Panc1 (cell line): ENCODE results near the gene ZFAND6. TPM values are rescaled to one million over a fixed set of nuclear protein-coding genes. Genes with fewer than 3 reads are reported as not detected.
"Not testable (repeated sequence)": the region's sequence is repeated elsewhere in the genome, so short reads cannot be mapped to it uniquely, and the experiment has no call there.

ENCODE experiments used
- ATAC-seq: fragments of 200-7000 bp; cut with Tn5 transposase; 2 replicates; pipeline ENCODE4 v1.9.1; 2020; ENCODE audit warnings: mild to moderate bottlenecking, moderate library complexity
- BruUV-seq: library from RNA; stranded (reverse); fragments of 400-500 nt; replicated peaks from 2 replicates; lab custom pipeline; 2021; lab: Mats Ljungman, UMichigan
- CTCF ChIA-PET: fragments of 300-600 bp; sonication (Branson Sonifier 250); formaldehyde crosslinking; loops from one replicate; lab custom pipeline; 2022; ENCODE audit warnings: antibody characterized with exemption; lab: Charles Lee
- POLR2A ChIA-PET: fragments of 300-600 bp; sonication (Branson Sonifier 250); formaldehyde crosslinking; loops from one replicate; lab custom pipeline; 2022; ENCODE audit warnings: antibody characterized with exemption; lab: Charles Lee
- DNase-seq: peaks from one replicate; pipeline ENCODE4 v3.0.0-alpha.2; 2010; ENCODE audit warnings: low read depth, low spot score
- H3K27ac ChIP-seq: 2 replicates; pipeline ENCODE4 v1.5.1; 2011; ENCODE audit warnings: mild to moderate bottlenecking, low read length, inconsistent platforms
- H3K27me3 ChIP-seq: fragments of 200-500 bp; sonication (Bioruptor generic); 2 replicates; pipeline ENCODE4 v1.6.0; 2014; ENCODE audit warnings: low read length, inconsistent platforms; ENCODE audit not compliant: control insufficient read depth, insufficient read depth
- H3K36me3 ChIP-seq: fragments of 200-500 bp; sonication (Bioruptor generic); 2 replicates; pipeline ENCODE4 v1.5.1; 2014; ENCODE audit warnings: inconsistent platforms, mild to moderate bottlenecking, low read length, moderate library complexity; ENCODE audit not compliant: control insufficient read depth, insufficient read depth
- H3K4me1 ChIP-seq: 2 replicates; pipeline ENCODE4 v1.5.1; 2011; ENCODE audit warnings: inconsistent platforms, mild to moderate bottlenecking, low read length, moderate library complexity; ENCODE audit not compliant: control insufficient read depth, insufficient read depth
- H3K4me3 ChIP-seq, 2 experiments: 2 replicates each; pipeline ENCODE4 v1.5.1; 2011 to 2012; ENCODE audit warnings: low read depth in 2 of 2, low read length in 2 of 2, mild to moderate bottlenecking in 2 of 2, inconsistent platforms in 1 of 2, moderate library complexity in 1 of 2
- H3K9me3 ChIP-seq: fragments of 200-500 bp; sonication (Bioruptor generic); 2 replicates; pipeline ENCODE4 v1.5.1; 2014; ENCODE audit warnings: low read depth, mild to moderate bottlenecking, inconsistent platforms, low read length, moderate library complexity; ENCODE audit not compliant: control insufficient read depth, insufficient read depth
- CTCF ChIP-seq: fragments of 450-650 bp; IDR thresholded peaks from 2 replicates; pipeline ENCODE4 v1.5.1; 2017; ENCODE audit warnings: mild to moderate bottlenecking
- POLR2AphosphoS5 ChIP-seq: IDR thresholded peaks from 2 replicates; pipeline ENCODE4 v1.6.1; 2012; ENCODE audit warnings: mild to moderate bottlenecking, low read depth, low read length, moderate library complexity
- REST ChIP-seq, 2 experiments: IDR thresholded peaks; 2 replicates each; pipeline ENCODE4 v1.6.1; 2011 to 2012; ENCODE audit warnings: low read depth in 2 of 2, control low read depth in 1 of 2, low read length in 1 of 2, mild to moderate bottlenecking in 1 of 2, moderate library complexity in 1 of 2; ENCODE audit not compliant: insufficient read depth in 1 of 2
- SIN3A ChIP-seq: IDR thresholded peaks from 2 replicates; pipeline ENCODE4 v1.6.1; 2012; ENCODE audit warnings: low read depth, mild to moderate bottlenecking, low read length, moderate library complexity, borderline replicate concordance; ENCODE audit not compliant: insufficient read depth
- TCF7L2 ChIP-seq: IDR thresholded peaks from 2 replicates; pipeline ENCODE4 v1.6.1; 2011; ENCODE audit warnings: mild to moderate bottlenecking, low read depth, low read length, inconsistent platforms
- in situ Hi-C: cut with HindIII; loops from 2 replicates; pipeline ENCODE4 v1.10.0; 2016; ENCODE audit warnings: low sequenced_read_pairs, low pct_unique_long_range_greater_than_20kb
- intact Hi-C: fragments of 100-400 bp; cut with micrococcal nuclease; formaldehyde crosslinking; loops from one replicate; pipeline ENCODE4 v1.10.0; 2022; ENCODE audit not compliant: unreplicated experiment
- total RNA-seq: library from RNA; stranded (reverse); gene quantifications from one replicate; pipeline ENCODE4 v1.2.1, GENCODE V29; 2021; ENCODE audit not compliant: unreplicated experiment

Gene ZFAND6
- total RNA-seq, 1 experiment from 2014 or later: 73.0 TPM

- no peak for ATAC-seq
- H3K27ac ChIP-seq: no peak overlapping the region
- H3K9me3 ChIP-seq: no peaks in the 10 kb centered on the region
- intact Hi-C loops (no loop called here), in situ Hi-C loops (no loop called here)
- ChIA-PET CTCF (no interaction called here), POLR2A (interaction anchor here (0.7 kb wide), 1 partner anchor 15 kb away, joined by 5 read pairs; no protein-coding TSS in a partner anchor)
- H3K4me3 ChIP-seq: no peak overlapping the region
- H3K36me3 ChIP-seq: no peaks in the 10 kb centered on the region
- DNase-seq: no peak
- BruUV-seq: no TSS peak
- H3K27me3 ChIP-seq: no peaks in the 10 kb centered on the region
- H3K4me1 ChIP-seq: no peaks in the 10 kb centered on the region
- no peak for TF ChIP-seq REST (IDR thresholded peaks at IDR 0.05; ENCODE audit: insufficient read depth in 1 of 2, low read depth in 2 of 2, low read length in 1 of 2)
- no peak for TF ChIP-seq CTCF
- TF ChIP-seq TCF7L2: no peak
- TF ChIP-seq POLR2AphosphoS5: no peak
- no peak for TF ChIP-seq SIN3A
Measured at GRCh38 chr15:80019168-80019745, 40.2 kb upstream of the ZFAND6 start.

- not testable (repeated sequence) for H3K27me3 ChIP-seq
Measured at GRCh38 chr15:80020149-80020548, 39.3 kb upstream of the ZFAND6 start.

GRCh38 chr15:80020731-80021130, 38.7 kb upstream of the ZFAND6 start:
- ChIA-PET CTCF (no interaction called here), POLR2A (no interaction called here)
- ATAC-seq (no peak), DNase-seq (no peak)
- Histone ChIP-seq H3K27ac (no peak overlapping the region), H3K27me3 (no peaks in the 10 kb centered on the region), H3K4me3 (no peak overlapping the region), H3K36me3 (no peaks in the 10 kb centered on the region), H3K4me1 (no peaks in the 10 kb centered on the region), H3K9me3 (no peaks in the 10 kb centered on the region)
- intact Hi-C loops: no loop called here
- TF ChIP-seq CTCF (no peak), REST (IDR thresholded peaks at IDR 0.05; ENCODE audit: insufficient read depth in 1 of 2, low read depth in 2 of 2, low read length in 1 of 2) (no peak), TCF7L2 (no peak), SIN3A (no peak), POLR2AphosphoS5 (no peak)
- in situ Hi-C loops: no loop called here
- no TSS peak for BruUV-seq

More at GRCh38 chr15:80020149-80020548, 39.3 kb upstream of the ZFAND6 start:
- H3K4me1 ChIP-seq, H3K27ac ChIP-seq, H3K4me3 ChIP-seq, BruUV-seq, DNase-seq, in situ Hi-C loops, H3K36me3 ChIP-seq, ATAC-seq, CTCF ChIA-PET, intact Hi-C loops, H3K9me3 ChIP-seq: not testable (repeated sequence)
- POLR2A ChIA-PET: interaction anchor here (0.7 kb wide), 1 partner anchor 14 kb away, joined by 5 read pairs; no protein-coding TSS in a partner anchor
